ENCODE data around the gene MTMR10. TPM values are rescaled to one million over a fixed set of nuclear protein-coding genes. Genes with fewer than 3 reads are reported as not detected.
A peak's percentile ranks its signal among the peaks of the same experiment; 100 is the strongest.

MTMR10 gene
- total and polyA plus RNA-seq, 3 donors from 2014 or later: 27.0 to 36.6 (median 35.4) TPM

- intact Hi-C loops (cut with DNase I; ENCODE audit: low total_unique reads): no loop called here
- Histone ChIP-seq H3K27me3 (no peaks in the 10 kb centered on the region), H3K4me3 (no peak overlapping the region), H3K36me3 (ENCODE audit: low read depth, missing control alignments) (no peaks in the 10 kb centered on the region), H3K9me3 (no peaks in the 10 kb centered on the region), H3K27ac (no peak overlapping the region), H3K4me1 (peaks cover 5% of the 10 kb centered on the region)
- DNase-seq: no peak
- 91 to 97% methylated on average over 10 of the region's 10 CpGs for WGBS, 2 donors
- TF ChIP-seq POLR2A (IDR thresholded peaks at IDR 0.05) (no peak), CTCF (IDR thresholded peaks at IDR 0.05) (no peak)
These were observed 46.5 kb upstream of the MTMR10 start for GRCh38 chr15:31037731-31038477.

GRCh38 chr15:31036783-31037182 lies 45.4 kb upstream of the MTMR10 start:
- Histone ChIP-seq H3K36me3 (ENCODE audit: low read depth, missing control alignments) (no peaks in the 10 kb centered on the region), H3K4me1 (peaks cover 6% of the 10 kb centered on the region), H3K27me3 (no peaks in the 10 kb centered on the region), H3K9me3 (no peaks in the 10 kb centered on the region), H3K27ac (no peak overlapping the region), H3K4me3 (no peak overlapping the region)
- 90 to 98% methylated on average over 9 of the region's 9 CpGs for WGBS, 2 donors
- intact Hi-C loops (cut with DNase I; ENCODE audit: low total_unique reads): no loop called here
- no peak for DNase-seq
- no peak for TF ChIP-seq CTCF (IDR thresholded peaks at IDR 0.05)
- TF ChIP-seq POLR2A (IDR thresholded peaks at IDR 0.05): no peak

- TF ChIP-seq POLR2A (IDR thresholded peaks at IDR 0.05) (no peak), CTCF (IDR thresholded peaks at IDR 0.05) (no peak)
- WGBS, 2 donors: 70 to 75% methylated on average over 7 of the region's 7 CpGs
- H3K4me3 ChIP-seq: no peak overlapping the region
- no peaks in the 10 kb centered on the region for H3K27me3 ChIP-seq
- DNase-seq: no peak
- H3K9me3 ChIP-seq: no peaks in the 10 kb centered on the region
- peaks cover 6% of the 10 kb centered on the region for H3K4me1 ChIP-seq
- H3K27ac ChIP-seq: no peak overlapping the region
- intact Hi-C loops (cut with DNase I; ENCODE audit: low total_unique reads): no loop called here
- no peaks in the 10 kb centered on the region for H3K36me3 ChIP-seq (ENCODE audit: low read depth, missing control alignments)
These were observed 44.2 kb upstream of the MTMR10 start for GRCh38 chr15:31035610-31036009.

GRCh38 chr15:31034152-31034551 lies 42.7 kb upstream of the MTMR10 start:
- no peaks in the 10 kb centered on the region for H3K36me3 ChIP-seq (ENCODE audit: low read depth, missing control alignments)
- DNase-seq: no peak
- H3K4me1 ChIP-seq: peaks cover 6% of the 10 kb centered on the region
- no peaks in the 10 kb centered on the region for H3K27me3 ChIP-seq
- H3K9me3 ChIP-seq: no peaks in the 10 kb centered on the region
- TF ChIP-seq POLR2A (IDR thresholded peaks at IDR 0.05): no peak
- TF ChIP-seq CTCF (IDR thresholded peaks at IDR 0.05): no peak
- intact Hi-C loops (cut with DNase I; ENCODE audit: low total_unique reads): no loop called here
- 73 to 74% methylated on average over 4 of the region's 4 CpGs for WGBS, 2 donors
- no peak overlapping the region for H3K27ac ChIP-seq
- no peak overlapping the region for H3K4me3 ChIP-seq

- TF ChIP-seq POLR2A (IDR thresholded peaks at IDR 0.05): no peak
- TF ChIP-seq CTCF (IDR thresholded peaks at IDR 0.05): no peak
- H3K4me3 ChIP-seq: no peak overlapping the region
- H3K27ac ChIP-seq: peak overlapping the region in 1 of 2 donors; percentile 11
- H3K27me3 ChIP-seq: no peaks in the 10 kb centered on the region
- no peak for DNase-seq
- 20 to 34% methylated on average over 5 of the region's 5 CpGs for WGBS, 2 donors
- intact Hi-C loops (cut with DNase I; ENCODE audit: low total_unique reads): no loop called here
- H3K9me3 ChIP-seq: no peaks in the 10 kb centered on the region
- H3K4me1 ChIP-seq: peaks cover 6% of the 10 kb centered on the region
- H3K36me3 ChIP-seq (ENCODE audit: low read depth, missing control alignments): no peaks in the 10 kb centered on the region
These were observed 41.5 kb upstream of the MTMR10 start for GRCh38 chr15:31032961-31033371.
